IMR-90 (cell line): ENCODE measurements around the gene TCEA2. TPM values are rescaled to one million over a fixed set of nuclear protein-coding genes. Genes with fewer than 3 reads are reported as not detected.

Experiments
- ATAC-seq: fragments of 200-7000 bp; cut with Tn5 transposase; 2 replicates; pipeline ENCODE4 v1.9.1; 2020; ENCODE audit warnings: low read depth, mild to moderate bottlenecking, moderate library complexity
- BruUV-seq: library from RNA; stranded (reverse); fragments of 400-500 nt; replicated peaks from 2 replicates; lab custom pipeline; 2021; lab: Mats Ljungman, UMichigan
- CTCF ChIA-PET: fragments of 300-600 bp; formaldehyde crosslinking; extraction: SDS; loops from one replicate; lab custom pipeline; 2021; ENCODE audit warnings: antibody characterized with exemption; lab: Yijun Ruan, JAX
- POLR2A ChIA-PET: fragments of 300-600 bp; sonication (Branson Sonifier 250); formaldehyde crosslinking; loops from one replicate; lab custom pipeline; 2022; ENCODE audit warnings: antibody characterized with exemption; ENCODE audit not compliant: unreplicated experiment; lab: Charles Lee
- DNase-seq: peaks from one replicate; pipeline ENCODE4 v3.0.0; 2013
- H2AFZ ChIP-seq: replicated peaks from 2 replicates; pipeline ENCODE3; 2013; ENCODE audit warnings: low read length, mild to moderate bottlenecking; ENCODE audit not compliant: poor library complexity
- H2AK5ac ChIP-seq: 2 replicates; pipeline ENCODE4 v1.6.1; 2013; ENCODE audit warnings: low read depth, low read length, inconsistent platforms
- H2AK9ac ChIP-seq: replicated peaks from 2 replicates; pipeline ENCODE3; 2013; ENCODE audit warnings: mild to moderate bottlenecking, low read depth, low read length, moderate library complexity; ENCODE audit not compliant: poor library complexity
- H2BK120ac ChIP-seq: 2 replicates; pipeline ENCODE4 v1.6.1; 2013; ENCODE audit warnings: low read depth, low read length, inconsistent platforms
- H2BK15ac ChIP-seq: 3 replicates; pipeline ENCODE4 v1.6.1; 2013; ENCODE audit warnings: low read depth, low read length, inconsistent platforms
- H2BK20ac ChIP-seq: 2 replicates; pipeline ENCODE4 v1.6.1; 2013; ENCODE audit warnings: low read depth, mild to moderate bottlenecking, inconsistent platforms, low read length, moderate library complexity
- H2BK5ac ChIP-seq: 2 replicates; pipeline ENCODE4 v1.6.1; 2013; ENCODE audit warnings: mild to moderate bottlenecking, low read depth, low read length, inconsistent platforms; ENCODE audit not compliant: poor library complexity, severe bottlenecking
- H3K14ac ChIP-seq: replicated peaks from 2 replicates; pipeline ENCODE4 v1.6.1; 2013; ENCODE audit warnings: low read depth, low read length, inconsistent platforms
- H3K18ac ChIP-seq: 2 replicates; pipeline ENCODE4 v1.6.1; 2013; ENCODE audit warnings: low read depth, low read length, control low read depth
- H3K23ac ChIP-seq: 2 replicates; pipeline ENCODE4 v1.6.1; 2013; ENCODE audit warnings: low read depth, low read length, inconsistent platforms
- H3K27ac ChIP-seq: 2 replicates; pipeline ENCODE4 v1.5.1; 2013; ENCODE audit warnings: mild to moderate bottlenecking, control low read depth, low read length; ENCODE audit not compliant: insufficient read depth
- H3K27me3 ChIP-seq: 2 replicates; pipeline ENCODE4 v1.6.1; 2013; ENCODE audit warnings: low read length; ENCODE audit not compliant: control insufficient read depth, insufficient read depth
- H3K36me3 ChIP-seq: 2 replicates; pipeline ENCODE4 v1.6.1; 2013; ENCODE audit warnings: low read length, mixed read lengths; ENCODE audit not compliant: control insufficient read depth, insufficient read depth
- H3K4ac ChIP-seq: 2 replicates; pipeline ENCODE4 v1.6.1; 2013; ENCODE audit warnings: low read depth, low read length, inconsistent platforms
- H3K4me1 ChIP-seq: 2 replicates; pipeline ENCODE4 v1.6.1; 2013; ENCODE audit warnings: low read length, mixed read lengths; ENCODE audit not compliant: control insufficient read depth, insufficient read depth
- H3K4me2 ChIP-seq: 2 replicates; pipeline ENCODE4 v1.6.1; 2013; ENCODE audit warnings: low read depth, mild to moderate bottlenecking, control low read depth, low read length, moderate library complexity
- H3K4me3 ChIP-seq: 2 replicates; pipeline ENCODE4 v1.5.1; 2013; ENCODE audit warnings: low read depth, mild to moderate bottlenecking, control low read depth, low read length, moderate library complexity; ENCODE audit not compliant: insufficient read depth
- H3K56ac ChIP-seq: 2 replicates; pipeline ENCODE4 v1.6.1; 2013; ENCODE audit warnings: low read length, inconsistent platforms; ENCODE audit not compliant: insufficient read depth; ENCODE audit errors: extremely low read depth
- H3K79me1 ChIP-seq, 2 experiments: 2 replicates each; pipeline ENCODE4 v1.6.1; 2013; ENCODE audit warnings: low read length in 2 of 2, inconsistent platforms in 1 of 2, low read depth in 1 of 2
- H3K9ac ChIP-seq: 2 replicates; pipeline ENCODE4 v1.6.1; 2013; ENCODE audit warnings: low read depth, low read length, control low read depth
- H3K9me1 ChIP-seq: 2 replicates; pipeline ENCODE4 v1.6.1; 2013; ENCODE audit warnings: low read length, inconsistent platforms; ENCODE audit not compliant: insufficient read depth
- H3K9me3 ChIP-seq: 2 replicates; pipeline ENCODE4 v1.6.1; 2013; ENCODE audit warnings: low read length; ENCODE audit not compliant: control insufficient read depth, insufficient read depth
- H4K20me1 ChIP-seq: 2 replicates; pipeline ENCODE4 v1.6.1; 2013; ENCODE audit warnings: low read length, inconsistent platforms; ENCODE audit not compliant: insufficient read depth
- H4K5ac ChIP-seq: 2 replicates; pipeline ENCODE4 v1.6.1; 2013; ENCODE audit warnings: mild to moderate bottlenecking, low read depth, low read length, control low read depth
- H4K8ac ChIP-seq, 2 experiments: 2 replicates each; pipeline ENCODE4 v1.6.1; 2013; ENCODE audit warnings: low read depth in 2 of 2, low read length in 2 of 2, control low read depth in 1 of 2, inconsistent platforms in 1 of 2
- H4K91ac ChIP-seq: 2 replicates; pipeline ENCODE4 v1.6.1; 2013; ENCODE audit warnings: low read depth, low read length, inconsistent platforms; ENCODE audit not compliant: insufficient read depth
- CHD1 ChIP-seq: IDR thresholded peaks from 2 replicates; pipeline ENCODE4 v1.6.1; 2012; ENCODE audit warnings: low read depth, low read length, improper control_type of control experiment
- CTCF ChIP-seq: conservative IDR thresholded peaks from 2 replicates; pipeline ENCODE4 v1.5.1; 2012; ENCODE audit warnings: mild to moderate bottlenecking, low read depth, low read length, improper control_type of control experiment
- MAFK ChIP-seq: IDR thresholded peaks from 2 replicates; pipeline ENCODE4 v1.6.1; 2012; ENCODE audit warnings: low read depth, low read length, improper control_type of control experiment
- MAZ ChIP-seq: IDR thresholded peaks from 2 replicates; pipeline ENCODE4 v1.6.1; 2012; ENCODE audit warnings: low read depth, mild to moderate bottlenecking, low read length, improper control_type of control experiment, moderate library complexity, borderline replicate concordance
- SMC3 ChIP-seq: fragments of 150-350 bp; IDR thresholded peaks from 2 replicates; pipeline ENCODE4 v1.6.1; 2016; ENCODE audit warnings: low read depth, mild to moderate bottlenecking, antibody characterized with exemption, low read length, moderate library complexity
- WGBS, 2 experiments: methylation state at CpG; one replicate each; pipeline versions ENCODE4 v1.1.5 to v1.1.7; 2013; ENCODE audit warnings: missing lambda C conversion rate in 2 of 2; ENCODE audit not compliant: insufficient read length in 1 of 2; ENCODE audit errors: extremely low coverage in 2 of 2; 5-methylcytosine and 5-hydroxymethylcytosine counted together
- dilution Hi-C: fragments of 300-500 bp; cut with HindIII; formaldehyde crosslinking; loops from one replicate; pipeline ENCODE4 v1.14.3; 2018; ENCODE audit warnings: low sequenced_read_pairs; ENCODE audit not compliant: unreplicated experiment
- in situ Hi-C: fragments of 300-500 bp; cut with MboI; formaldehyde crosslinking; loops from 3 replicates; pipeline ENCODE4 v1.14.3; 2019; ENCODE audit warnings: low sequenced_read_pairs, inconsistent platforms, mixed read lengths
- intact Hi-C: fragments of 100-400 bp; cut with micrococcal nuclease; formaldehyde crosslinking; loops from 2 replicates; pipeline ENCODE4 v1.10.0; 2022
- polyA plus RNA-seq, 3 experiments: library from polyadenylated mRNA; depleted of rRNA; stranded (reverse); fragments of >200 nt; gene quantifications; 2 replicates each; pipeline ENCODE4 v1.2.3, GENCODE V29; 2012; ENCODE audit warnings: low replicate concordance in 1 of 3
- total RNA-seq: library from RNA; depleted of rRNA; stranded (reverse); fragments of >200 nt; gene quantifications from 2 replicates; pipeline ENCODE4 v1.2.3, GENCODE V29; 2012

TCEA2 gene
- total and polyA plus RNA-seq, 2 of the 4 experiments (the other 2 are of a cell fraction) = 9.3 to 30.0 TPM

GRCh38 chr20:64081624-64081964 lies 18.6 kb downstream of the TCEA2 start:
- Histone ChIP-seq H3K9me1 (no peaks in the 10 kb centered on the region), H3K27ac (no peak overlapping the region), H2AFZ (no peak overlapping the region), H2AK9ac (no peak overlapping the region), H3K4me3 (no peak overlapping the region), H3K23ac (no peak overlapping the region), H2BK120ac (no peak overlapping the region), H4K91ac (no peak overlapping the region), H2BK5ac (no peak overlapping the region), H4K5ac (no peak overlapping the region), H3K36me3 (no peaks in the 10 kb centered on the region), H3K18ac (no peak overlapping the region), H3K9ac (no peak overlapping the region), H3K14ac (no peak overlapping the region), H4K8ac (no peak overlapping the region), H2AK5ac (no peak overlapping the region), H3K4me2 (no peak overlapping the region), H3K4me1 (peaks cover 17% of the 10 kb centered on the region), H4K20me1 (peaks cover 15% of the 10 kb centered on the region), H3K4ac (no peak overlapping the region), H2BK20ac (no peak overlapping the region), H3K79me1 (peaks cover 6 to 8% of the 10 kb centered on the region in 2 experiments; a peak in 3 of 4 replicates), H3K27me3 (peaks cover 38% of the 10 kb centered on the region), H3K56ac (no peak overlapping the region), H2BK15ac (no peak overlapping the region), H3K9me3 (peaks cover 2% of the 10 kb centered on the region; the same call in 1 of the 2 replicates)
- intact Hi-C loops = no loop called here
- ATAC-seq = no peak
- in situ Hi-C loops = no loop called here
- CTCF ChIA-PET = no interaction called here
- TF ChIP-seq MAZ (no peak), MAFK (no peak), SMC3 (no peak), CHD1 (no peak), CTCF (no peak)
- dilution Hi-C loops = no loop called here
- BruUV-seq = no TSS peak
- POLR2A ChIA-PET = no interaction called here
- DNase-seq = no peak
- 83% methylated on average over 2 of the region's 6 CpGs; no CpG with 5 or more reads in 1 of the 2 experiments for WGBS, 2 experiments
